CD4-positive, alpha-beta T cell treated with Interleukin-21 for 1 hour (primary cell): Measurements from ENCODE around the gene SRSF8.
A peak's percentile ranks its signal among the peaks of the same experiment; 100 is the strongest.

ENCODE experiments used
- DNase-seq: peaks from one replicate; pipeline ENCODE4 v3.0.0-alpha.2; 2020

The SRSF8 gene

DNA sequence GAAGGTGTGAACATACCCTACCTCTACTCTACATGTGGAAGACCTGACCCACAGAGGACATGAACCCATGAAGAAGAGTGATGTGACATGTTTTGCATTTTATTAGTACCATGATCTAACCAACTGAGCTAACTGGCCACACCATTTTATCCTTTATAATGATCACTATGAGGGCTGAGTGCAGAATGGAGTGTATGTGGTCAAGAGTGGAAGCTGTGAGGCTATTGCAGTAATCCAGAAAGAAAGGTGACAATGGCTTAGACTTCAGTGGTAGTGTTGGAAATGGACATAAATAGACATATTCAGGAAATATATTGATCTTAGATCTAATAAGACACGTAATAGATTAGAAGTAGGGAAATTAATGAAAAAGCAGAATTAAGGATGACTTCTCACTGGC is 3.8 kb downstream of the SRSF8 start:
- DNase-seq, result no peak

DNA sequence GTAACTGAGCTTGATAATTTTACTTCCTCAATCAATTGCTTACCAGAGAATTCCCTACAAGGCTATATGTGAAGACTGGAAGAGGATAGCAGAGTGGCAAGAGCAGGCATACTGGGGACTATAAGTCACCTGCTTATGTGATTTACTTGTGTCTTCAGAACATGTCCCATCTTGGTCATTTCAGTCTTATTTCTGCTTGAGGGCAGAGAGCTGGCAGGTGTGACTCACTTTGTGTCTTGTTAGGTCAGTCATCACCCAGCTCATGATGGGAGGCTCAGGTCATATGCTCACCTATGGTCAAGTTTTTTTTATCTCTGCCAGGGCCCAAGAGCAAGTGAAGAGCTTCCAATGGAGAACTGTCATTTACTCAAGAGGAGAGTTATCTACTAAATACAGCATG is 6.2 kb downstream of the SRSF8 start:
- DNase-seq, result no peak

DNA sequence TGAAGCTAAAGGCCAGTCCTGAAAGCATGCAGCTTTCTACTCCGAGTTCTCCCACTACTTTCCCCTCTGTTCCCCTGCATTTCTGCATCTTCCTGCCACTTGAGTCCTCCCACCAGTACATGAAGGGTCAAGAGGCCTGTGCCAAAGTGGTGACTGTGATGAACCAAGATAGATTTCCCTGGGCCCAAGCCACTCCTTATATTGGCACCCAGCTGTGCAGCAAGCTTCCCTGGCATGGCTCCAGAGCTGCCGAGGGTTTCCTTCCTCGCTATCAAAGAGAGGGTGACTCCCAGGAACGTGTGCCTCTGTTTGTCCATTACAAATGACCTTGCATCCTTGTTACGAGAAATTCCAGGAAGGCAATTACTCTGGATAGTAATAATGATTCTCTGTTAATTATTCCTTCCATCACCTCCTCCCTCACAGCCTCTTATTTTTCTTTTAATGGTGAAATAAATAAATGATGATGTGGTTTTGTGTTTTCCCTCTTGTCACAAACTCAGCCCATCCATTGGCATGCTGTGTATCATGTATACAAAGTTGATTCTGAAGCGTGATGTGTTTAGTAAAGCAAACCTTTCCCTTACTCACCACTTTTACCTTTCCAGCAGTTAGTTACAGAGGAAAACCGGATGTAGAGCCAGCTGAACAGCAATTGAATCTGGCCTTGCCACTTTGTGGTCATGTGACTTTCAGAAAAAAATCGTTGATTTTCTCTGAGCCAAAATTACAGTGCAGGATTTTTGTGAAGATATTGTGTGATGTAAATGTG is 8.3 kb downstream of the SRSF8 start:
- DNase-seq, result no peak

DNA sequence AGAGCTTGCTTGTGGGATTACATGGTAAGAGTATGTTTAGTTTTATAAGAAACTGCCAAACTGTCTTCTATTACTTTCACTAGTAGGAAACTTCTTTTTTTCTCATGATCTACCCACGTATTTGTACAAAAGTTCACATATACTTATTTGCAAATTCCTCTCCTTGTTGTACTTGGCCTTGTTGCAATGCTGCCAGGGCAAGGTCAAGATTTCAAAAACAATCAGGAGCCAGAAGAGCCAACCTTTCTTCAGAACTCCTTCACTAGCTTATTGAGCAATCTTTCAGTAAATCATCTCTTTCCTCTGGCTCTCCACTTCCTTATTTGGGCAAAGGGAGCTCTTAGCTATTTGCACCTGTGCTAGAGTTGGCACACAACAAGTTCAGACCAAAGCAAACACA is 9.7 kb downstream of the SRSF8 start:
- DNase-seq, result no peak

DNA sequence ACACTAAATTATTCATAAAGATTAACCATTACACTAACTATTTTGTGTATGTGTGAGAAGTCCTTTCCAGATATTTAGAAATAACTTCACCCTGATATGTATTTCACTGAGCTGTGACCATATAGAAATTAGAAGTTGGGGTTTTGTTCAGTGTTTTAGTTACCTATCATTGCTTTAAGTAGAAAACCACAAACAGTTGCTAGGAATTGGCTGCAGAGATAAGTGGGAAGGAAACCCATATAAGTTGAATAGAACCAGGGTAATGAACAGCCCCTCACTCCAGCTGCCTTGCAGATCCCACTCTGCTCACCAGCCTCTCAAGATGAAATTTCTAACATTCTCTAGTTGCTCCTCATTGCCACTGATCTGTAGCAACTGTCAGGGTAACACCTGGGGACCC is 10.3 kb downstream of the SRSF8 start:
- no peak for DNase-seq

DNA sequence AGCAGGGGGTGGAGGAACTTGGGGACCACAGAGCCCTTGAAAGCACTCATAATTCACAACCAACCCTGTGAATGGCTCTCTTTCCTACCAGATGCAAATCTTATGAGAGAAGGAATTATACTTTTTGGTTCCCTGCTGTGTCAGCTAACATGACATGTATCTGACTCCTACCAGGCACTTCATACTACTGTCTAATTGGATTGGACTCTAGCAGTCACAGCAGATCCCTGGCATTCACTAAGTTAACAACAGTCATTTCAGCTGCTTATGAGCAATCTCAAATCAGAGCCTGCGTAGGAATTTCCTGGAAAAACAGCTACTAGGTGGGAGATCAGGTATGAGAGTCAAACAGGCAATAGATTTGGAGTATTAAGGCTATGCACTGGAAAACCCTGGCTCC is 11.8 kb downstream of the SRSF8 start:
- DNase-seq, result no peak

DNA sequence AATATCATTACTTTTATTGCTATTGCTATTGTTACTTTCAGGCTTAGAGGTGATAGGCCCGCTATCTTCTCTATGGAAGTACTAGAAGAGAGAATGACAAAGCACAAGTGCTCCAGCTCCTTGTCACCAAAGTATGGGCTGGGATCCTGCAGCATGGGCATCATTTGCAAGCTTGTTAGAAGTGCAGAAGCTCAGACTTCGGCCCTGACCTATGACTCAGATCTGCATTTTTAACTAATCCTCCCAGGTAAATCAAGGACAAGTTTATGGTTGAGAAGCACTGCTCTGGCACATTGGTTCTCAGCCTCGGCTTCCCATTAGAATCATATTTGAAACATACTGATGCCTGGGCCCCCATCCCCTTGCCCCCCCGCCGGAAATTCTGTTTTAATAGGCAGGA is 14.3 kb downstream of the SRSF8 start:
- DNase-seq, result no peak

DNA sequence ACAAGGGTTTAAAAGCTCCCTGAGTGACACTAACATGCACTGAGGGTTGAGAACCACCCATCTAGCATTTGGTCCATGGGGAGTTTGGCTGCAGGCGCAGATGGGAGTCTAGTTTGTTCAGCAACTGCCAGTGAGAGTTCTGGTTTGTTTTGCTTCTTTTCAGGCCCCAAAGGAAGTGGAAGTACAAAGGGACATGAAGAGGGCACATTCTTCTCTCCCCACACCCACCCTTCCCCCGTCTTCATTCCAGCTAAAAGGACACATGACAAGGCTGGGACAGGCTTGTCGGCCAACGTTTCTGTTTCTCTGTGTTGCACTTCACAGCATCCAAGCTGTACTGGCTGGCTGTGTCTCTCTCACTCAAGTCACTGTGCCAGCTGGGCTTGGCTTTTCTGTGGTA is 14.7 kb downstream of the SRSF8 start:
- DNase-seq, result no peak

DNA sequence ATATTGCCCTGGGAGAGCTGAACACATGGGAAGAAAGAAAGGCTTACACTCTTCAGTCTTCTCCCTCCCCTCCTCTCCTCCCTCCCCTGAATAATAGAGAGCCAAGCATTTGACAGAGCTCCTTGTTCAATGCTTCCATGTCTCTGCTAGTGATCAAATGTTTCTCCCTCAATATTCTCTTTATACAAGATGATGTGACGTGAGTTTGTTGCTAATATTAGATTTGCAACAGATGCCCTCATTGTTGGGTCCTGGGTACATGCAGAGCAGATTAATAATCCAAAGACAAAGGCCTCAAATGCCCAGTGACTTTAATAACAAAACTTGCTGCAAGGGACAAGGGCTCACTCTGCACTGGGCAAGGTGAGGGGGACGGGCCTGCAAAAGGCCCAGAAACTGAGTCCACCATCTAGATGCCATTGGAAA is 15.9 kb downstream of the SRSF8 start:
- DNase-seq, result no peak

DNA sequence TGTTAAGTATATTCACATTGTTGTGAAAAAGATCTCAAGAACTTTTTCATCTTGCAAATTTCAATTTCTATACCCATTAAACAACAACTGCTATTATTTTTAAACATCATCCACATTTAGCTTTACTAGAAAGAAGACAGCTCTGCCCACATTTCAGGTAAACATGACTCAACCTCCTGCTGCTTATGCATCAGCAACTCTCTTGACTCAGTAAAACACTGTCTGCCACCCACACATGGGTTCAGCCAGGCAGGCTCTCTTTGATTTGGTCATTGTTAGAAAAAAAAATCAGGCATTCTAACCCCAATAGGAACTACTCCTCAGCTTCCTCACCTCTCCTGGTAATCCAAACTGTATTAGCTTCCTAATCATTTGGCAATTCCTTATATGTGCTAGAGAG is 17.8 kb downstream of the SRSF8 start:
- DNase-seq, result no peak

DNA sequence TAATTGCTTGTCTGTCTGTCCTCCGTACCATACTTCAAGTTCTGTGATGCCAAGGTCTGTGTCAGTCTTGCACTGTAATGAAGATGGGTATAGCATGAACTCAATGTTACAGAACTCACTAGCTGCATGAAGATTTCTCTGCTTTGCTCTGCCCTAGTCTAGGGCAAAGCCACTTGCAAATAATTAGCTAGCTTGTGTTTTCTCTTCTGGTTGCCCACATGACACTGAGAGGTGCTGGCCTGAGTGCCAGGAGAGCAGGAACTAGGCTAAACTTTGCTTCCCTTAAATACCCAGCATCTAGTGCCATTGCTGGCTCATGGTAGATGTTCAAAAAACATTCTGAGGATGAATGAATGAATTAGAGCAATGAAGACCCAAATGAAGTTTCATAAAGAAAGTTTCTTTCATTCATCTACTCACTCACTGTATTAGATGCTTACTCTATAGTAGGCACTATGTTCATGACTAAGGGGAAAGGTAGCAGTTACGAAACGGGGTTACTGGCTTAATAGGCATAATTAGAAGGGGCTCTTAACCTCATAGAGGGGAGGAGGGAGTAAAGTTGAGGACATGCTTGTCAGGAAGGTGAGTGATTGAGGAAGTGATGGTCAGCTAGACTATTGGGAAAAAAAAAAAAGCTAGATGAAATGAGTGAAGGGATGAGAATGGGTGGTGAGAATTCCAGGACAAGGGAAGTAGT is 18.5 kb downstream of the SRSF8 start:
- DNase-seq, result no peak

DNA sequence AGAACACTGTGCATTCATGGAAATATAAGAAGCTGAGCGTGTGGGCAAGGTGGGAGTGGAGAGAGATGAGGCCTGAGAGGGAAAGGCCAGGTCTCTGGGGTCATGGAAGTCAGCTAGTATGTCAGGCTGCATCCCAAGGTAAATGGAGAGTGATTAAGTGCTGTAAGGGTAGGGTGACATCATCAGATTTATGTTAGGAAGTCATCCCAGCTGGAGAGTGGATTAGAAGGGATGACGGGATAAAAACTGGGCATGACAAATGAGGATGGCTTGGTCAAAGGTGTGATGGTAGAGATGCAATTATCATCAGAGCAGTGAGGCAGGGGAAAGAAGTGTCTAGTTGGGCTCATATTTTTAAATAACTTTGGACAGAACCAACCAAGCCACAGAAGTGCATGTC is 19.4 kb downstream of the SRSF8 start:
- DNase-seq, result no peak

DNA sequence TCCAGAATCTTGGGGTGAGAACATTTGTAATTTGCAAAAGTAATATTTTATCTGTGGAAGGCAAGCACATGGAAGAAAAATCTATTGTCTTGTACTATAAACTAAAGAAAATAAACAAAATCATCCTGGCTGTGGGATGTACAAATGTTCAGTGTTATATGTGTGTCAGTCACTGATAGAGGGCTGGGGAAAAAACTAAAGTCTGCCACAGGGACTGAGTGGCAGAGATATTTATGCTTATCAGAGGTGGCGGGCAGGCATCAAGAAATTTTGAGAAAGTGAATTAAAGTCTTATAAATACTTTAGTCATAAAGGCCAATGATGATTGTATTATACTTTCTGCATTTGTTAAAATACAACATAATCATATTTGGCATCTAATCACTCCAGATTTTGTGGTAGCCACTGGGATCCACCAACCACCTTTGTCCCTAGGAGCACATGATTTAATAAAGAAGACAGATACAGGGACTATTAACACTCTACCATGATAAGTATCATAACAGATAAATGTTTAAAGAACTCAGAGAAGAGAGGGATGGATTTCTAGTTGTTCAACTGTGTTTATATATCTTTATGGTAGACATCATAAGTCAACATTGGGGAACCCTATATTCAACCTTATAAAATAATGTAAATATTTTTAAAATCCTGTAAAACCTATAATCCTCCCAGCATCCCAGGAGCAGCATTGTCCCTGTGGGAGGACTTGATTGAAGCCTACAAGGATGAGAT is 20.3 kb downstream of the SRSF8 start:
- DNase-seq, result no peak

DNA sequence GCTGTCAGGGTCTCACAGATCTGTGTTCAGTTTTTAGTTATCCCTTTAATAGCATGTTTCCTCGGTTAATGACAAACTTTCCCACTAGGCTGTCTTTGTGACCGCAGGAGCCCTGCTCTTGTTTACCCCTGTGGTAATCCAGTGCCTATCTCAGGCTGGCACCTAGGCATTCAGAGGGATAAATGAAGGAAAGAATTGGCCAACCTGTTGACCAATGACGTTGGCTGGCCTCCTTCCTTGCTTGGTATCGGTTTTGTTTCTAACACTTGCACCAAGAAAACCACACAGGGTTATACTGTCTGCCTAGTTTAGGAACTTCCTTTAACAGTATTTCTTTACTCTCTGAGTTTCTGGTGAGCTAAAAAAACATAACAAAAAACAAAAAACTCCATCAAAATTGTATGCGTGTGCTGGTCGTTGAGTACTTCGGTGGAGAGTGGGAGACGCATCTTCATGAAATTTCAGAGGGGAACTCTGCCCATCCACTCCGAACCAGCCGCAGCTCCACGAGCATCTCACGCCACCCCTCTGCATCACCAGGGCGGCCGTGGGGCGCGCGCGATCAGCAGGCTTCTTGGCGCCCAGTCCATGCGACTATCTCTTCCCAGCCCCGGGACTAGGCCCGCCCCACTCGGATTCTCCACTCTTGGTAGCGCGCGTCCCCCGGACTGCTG is 22.4 kb downstream of the SRSF8 start:
- peak; percentile 50 for DNase-seq

DNA sequence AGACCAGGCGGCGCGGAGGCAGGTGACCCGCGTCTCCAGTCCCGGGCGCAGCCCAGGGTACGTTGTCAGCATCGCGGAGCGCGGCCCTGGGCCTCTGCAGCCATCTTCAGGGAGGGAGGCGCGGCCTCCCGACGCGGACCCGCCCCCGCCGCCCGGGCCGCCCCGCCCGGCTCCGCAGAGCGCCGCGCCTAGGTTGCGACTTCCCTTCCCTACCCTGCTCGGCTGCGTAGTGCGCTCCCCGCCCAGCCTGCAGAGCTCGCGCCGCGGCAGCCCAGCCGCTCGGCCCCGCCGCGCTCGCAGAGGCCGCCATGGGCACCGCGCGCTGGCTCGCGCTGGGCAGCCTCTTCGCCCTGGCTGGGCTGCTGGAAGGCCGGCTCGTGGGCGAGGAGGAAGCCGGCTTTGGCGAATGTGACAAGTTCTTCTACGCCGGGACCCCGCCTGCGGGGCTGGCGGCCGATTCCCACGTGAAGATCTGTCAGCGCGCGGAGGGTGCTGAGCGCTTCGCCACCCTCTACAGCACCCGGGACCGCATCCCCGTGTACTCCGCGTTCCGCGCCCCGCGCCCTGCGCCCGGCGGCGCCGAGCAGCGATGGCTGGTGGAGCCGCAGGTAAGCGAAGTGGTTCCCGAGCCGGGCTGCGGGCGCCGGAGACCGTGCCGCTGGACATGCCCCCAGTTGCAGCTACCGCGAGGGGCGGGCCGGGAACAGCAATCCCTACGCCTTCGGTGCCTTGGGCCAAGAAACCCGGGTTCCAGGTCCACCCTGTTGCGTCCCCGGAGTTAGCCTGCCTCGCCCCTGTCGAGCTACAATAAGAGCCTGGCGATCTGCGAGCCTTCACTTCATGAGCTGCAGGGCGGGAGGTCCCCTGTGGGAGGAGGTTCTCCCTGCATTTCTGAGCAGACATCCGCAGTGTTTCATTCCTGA is 23.2 kb downstream of the SRSF8 start, which contains the start of gene ENDOD1:
Gene ENDOD1 (plus strand): TSS at position 227 of the 923 bp plus-strand sequence. CDS start 82 bp downstream, at position 309.
- DNase-seq, result peak; percentile 86

DNA sequence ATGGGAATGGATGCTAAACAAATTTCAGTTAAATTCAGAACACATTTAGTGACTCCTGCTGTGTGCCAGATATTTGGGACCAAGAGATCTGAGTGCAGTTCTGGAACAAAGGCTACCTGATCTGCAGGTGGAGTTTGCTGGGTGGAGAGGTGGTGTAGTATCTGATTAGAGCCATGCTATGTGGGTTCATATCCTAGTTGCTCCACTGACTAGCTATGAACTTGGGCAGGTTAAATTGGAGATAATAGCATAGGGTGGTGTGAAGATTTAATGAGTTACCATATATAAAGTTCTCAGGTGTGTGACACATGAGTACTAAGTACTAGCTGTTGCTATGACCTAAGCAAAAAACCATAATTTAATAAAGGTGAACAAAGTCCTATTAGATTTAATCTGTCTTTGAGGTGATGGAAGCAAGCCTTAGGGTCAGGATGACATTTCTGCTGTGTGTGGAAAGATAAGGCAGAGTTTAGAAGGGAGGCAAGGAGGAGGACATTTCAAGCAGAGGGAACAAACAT is 25.0 kb downstream of the SRSF8 start:
- no peak for DNase-seq

DNA sequence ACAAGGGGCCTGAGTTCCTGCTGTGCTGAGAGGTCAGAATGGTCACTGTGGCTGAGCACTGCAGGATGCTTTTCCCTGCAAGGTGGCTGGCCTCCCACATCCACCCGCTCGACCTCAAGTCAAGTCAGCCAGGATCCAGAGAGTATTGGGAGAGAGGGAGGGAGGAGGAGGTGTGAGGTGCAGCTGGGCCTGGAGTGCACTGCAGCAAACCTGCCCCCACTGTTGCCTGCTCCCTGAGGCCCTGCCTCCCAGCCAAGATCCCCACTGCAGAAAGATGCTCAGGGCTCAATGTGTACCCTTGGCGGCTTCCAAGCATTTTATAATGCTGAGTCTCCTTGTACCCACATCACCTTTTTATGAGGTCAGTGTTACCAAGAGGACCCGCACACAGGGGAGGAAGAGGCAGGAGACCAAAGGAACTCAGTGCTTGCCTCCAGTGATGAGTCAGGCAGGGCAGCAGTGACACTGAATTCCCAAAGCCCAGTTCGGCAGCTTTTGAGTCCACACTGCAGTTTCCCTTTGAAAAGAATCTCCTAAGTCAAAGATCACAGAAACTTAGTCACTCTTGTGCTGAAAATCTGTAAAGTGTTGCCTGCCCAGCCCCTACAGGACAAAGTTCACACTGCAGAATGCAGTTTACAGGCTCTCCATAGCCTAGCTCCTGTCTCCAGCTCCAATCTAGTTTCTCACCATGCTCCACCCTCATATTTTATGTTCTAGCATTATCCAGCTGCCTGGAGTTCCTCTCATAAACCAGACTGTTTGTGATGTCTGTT is 26.0 kb downstream of the SRSF8 start:
- peak; percentile 33 for DNase-seq

DNA sequence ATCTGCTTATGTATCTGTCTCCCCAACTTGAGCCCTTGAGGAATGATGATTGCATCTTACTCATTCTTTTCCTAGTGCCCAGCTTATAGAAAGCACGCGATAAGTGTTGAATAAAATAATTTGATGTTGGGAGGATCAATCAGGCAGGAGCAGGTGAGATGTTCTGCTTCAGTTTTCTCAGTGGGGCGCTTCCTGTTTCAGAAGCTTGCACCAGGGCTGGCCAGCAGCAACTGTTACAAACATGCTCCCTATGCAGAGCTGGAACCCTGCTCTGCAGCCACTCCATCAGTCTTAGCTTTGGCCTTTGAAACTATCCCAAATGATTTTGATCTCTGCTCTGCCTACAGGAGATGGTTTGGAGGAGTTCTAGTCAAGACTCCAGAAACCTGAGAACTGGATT is 26.8 kb downstream of the SRSF8 start:
- DNase-seq, result no peak

DNA sequence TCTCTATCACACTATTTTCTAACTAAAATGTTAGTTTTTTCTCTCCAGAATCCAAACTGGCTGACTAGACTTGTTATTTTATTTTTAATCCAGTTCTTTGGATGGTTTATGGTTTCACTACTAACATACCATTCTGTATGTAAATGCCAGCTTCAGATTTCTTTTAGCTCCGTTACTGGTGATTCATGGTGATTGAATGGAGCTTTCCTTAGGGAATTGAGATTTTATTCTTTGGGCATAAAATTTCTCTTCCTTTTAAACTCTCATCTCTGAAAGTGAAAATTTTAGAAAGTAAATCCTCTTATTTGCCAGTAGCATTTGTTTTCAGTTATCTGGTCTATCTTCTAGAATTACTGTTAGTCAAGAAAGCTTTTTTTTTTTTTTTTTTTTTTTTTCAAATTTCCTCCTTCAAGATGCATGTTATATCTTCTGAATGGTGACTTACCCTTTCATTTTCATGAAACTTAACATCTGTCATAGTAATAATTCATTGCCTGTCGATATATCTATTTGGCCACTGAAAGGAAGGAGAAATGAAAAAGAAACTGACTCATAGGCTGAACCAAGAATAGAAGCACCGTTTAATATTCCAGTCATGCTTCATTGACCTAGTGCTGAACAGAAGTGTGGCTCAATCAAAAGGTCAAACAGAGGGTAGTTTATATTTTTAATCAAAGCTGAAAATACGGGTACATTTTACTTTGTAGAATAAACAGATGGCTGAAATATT is 29.3 kb downstream of the SRSF8 start:
- DNase-seq, result peak; percentile 13

DNA sequence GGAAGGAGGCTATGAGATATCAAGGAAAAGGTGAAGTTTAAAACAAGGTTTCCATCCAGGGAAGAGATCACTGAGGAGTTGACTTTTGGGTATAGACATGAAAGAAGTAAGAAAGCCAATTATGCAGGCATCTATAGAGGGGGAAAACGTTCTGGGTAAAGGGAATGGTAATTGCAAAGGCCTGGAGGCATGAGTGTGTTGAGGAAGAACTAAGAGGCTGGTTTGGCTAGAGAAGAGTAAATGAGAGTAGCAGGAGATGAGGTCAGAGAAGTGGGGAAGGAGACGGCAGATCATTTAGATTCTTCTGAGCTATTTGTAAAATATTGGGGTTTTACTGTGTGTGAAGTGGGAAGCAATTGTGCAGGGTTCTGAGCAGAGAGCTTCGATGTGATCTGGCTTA is 30.5 kb downstream of the SRSF8 start:
- DNase-seq, result no peak
